HepG2 (cell line): ENCODE results near the gene PALM3. TPM values are rescaled to one million over a fixed set of nuclear protein-coding genes. Genes with fewer than 3 reads are reported as not detected.

Experiments
- ADNP ChIP-seq: sonication (generic); formaldehyde crosslinking; IDR thresholded peaks from 2 replicates; pipeline ENCODE4 v1.4.0; 2020; ENCODE audit warnings: missing genetic modification reagents
- AKAP8 ChIP-seq: sonication (generic); formaldehyde crosslinking; IDR thresholded peaks from 2 replicates; pipeline ENCODE4 v1.5.1; 2020; ENCODE audit warnings: mild to moderate bottlenecking, missing genetic modification reagents
- ARHGAP35 ChIP-seq: sonication (generic); formaldehyde crosslinking; IDR thresholded peaks from 2 replicates; pipeline ENCODE4 v1.9.0; 2022; ENCODE audit warnings: mild to moderate bottlenecking, inconsistent platforms, moderate library complexity, missing genetic modification reagents, borderline replicate concordance
- CENPX ChIP-seq: sonication (generic); formaldehyde crosslinking; IDR thresholded peaks from 2 replicates; pipeline ENCODE4 v1.9.0; 2021; ENCODE audit warnings: mild to moderate bottlenecking, missing genetic modification reagents, moderate library complexity
- EZH2 ChIP-seq: conservative IDR thresholded peaks from 2 replicates; pipeline ENCODE4 v1.6.1; 2012; ENCODE audit warnings: mild to moderate bottlenecking, low read depth, low read length, moderate library complexity
- GTF3A ChIP-seq: sonication (generic); formaldehyde crosslinking; conservative IDR thresholded peaks from 2 replicates; pipeline ENCODE4 v1.4.0; 2020; ENCODE audit warnings: mild to moderate bottlenecking, missing genetic modification reagents
- KDM5B ChIP-seq: sonication (generic); formaldehyde crosslinking; IDR thresholded peaks from 2 replicates; pipeline ENCODE4 v1.4.0; 2020; ENCODE audit warnings: missing genetic modification reagents, mild to moderate bottlenecking, borderline replicate concordance
- SP4 ChIP-seq: sonication (generic); formaldehyde crosslinking; IDR thresholded peaks from 2 replicates; pipeline ENCODE4 v1.8.1; 2023; ENCODE audit warnings: mild to moderate bottlenecking, missing genetic modification reagents
- TFDP1 ChIP-seq: IDR thresholded peaks from 2 replicates; pipeline ENCODE4 v1.6.1; 2016; ENCODE audit warnings: missing compliant biosample characterization, missing genetic modification reagents, borderline replicate concordance
- ZNF160 ChIP-seq: sonication (generic); formaldehyde crosslinking; IDR thresholded peaks from 2 replicates; pipeline ENCODE4 v1.8.0; 2022; ENCODE audit warnings: mild to moderate bottlenecking, inconsistent platforms, missing genetic modification reagents
- ZNF264 ChIP-seq: sonication (generic); formaldehyde crosslinking; IDR thresholded peaks from 2 replicates; pipeline ENCODE4 v1.4.0; 2020; ENCODE audit warnings: missing genetic modification reagents
- ZNF781 ChIP-seq: sonication (generic); formaldehyde crosslinking; IDR thresholded peaks from 2 replicates; pipeline ENCODE4 v1.5.1; 2020; ENCODE audit warnings: borderline replicate concordance, mild to moderate bottlenecking, missing genetic modification reagents; ENCODE audit errors: not compliant biosample characterization
- polyA plus RNA-seq, 8 experiments: library from polyadenylated mRNA; depleted of rRNA in 3 of 8; stranded (reverse) in 7 of 8; unstranded in 1 of 8; fragments of >200 nt; fragmentation: Illumina TruSeq in 4 of 8; extraction: Trizol in 4 of 8; gene quantifications; 2 replicates each; pipeline versions ENCODE4 v1.2.1 to v1.2.3, GENCODE V29; 2011 to 2016; ENCODE audit warnings: low read depth in 4 of 8, missing spikeins in 1 of 8, mixed read lengths in 1 of 8; ENCODE audit not compliant: insufficient read depth in 1 of 8
- total RNA-seq, 5 experiments: library from RNA; depleted of rRNA; stranded (reverse); fragments of >200 nt; fragmentation: Illumina TruSeq; extraction: Trizol; gene quantifications; 2 replicates each; pipeline ENCODE4 v1.2.3, GENCODE V29; 2016; ENCODE audit warnings: low read depth in 1 of 5
- TF ChIP-seq, protein P1 (sequence below): sonication (generic); formaldehyde crosslinking; IDR thresholded peaks from 2 replicates; pipeline ENCODE4 v1.5.0; 2020; ENCODE audit warnings: mild to moderate bottlenecking, missing genetic modification reagents
- TF ChIP-seq, protein P2 (sequence below): sonication (generic); formaldehyde crosslinking; IDR thresholded peaks from 2 replicates; pipeline ENCODE4 v1.5.1; 2020; ENCODE audit warnings: mild to moderate bottlenecking, missing genetic modification reagents, borderline replicate concordance
- TF ChIP-seq, protein P3 (sequence below): sonication (generic); formaldehyde crosslinking; IDR thresholded peaks from 2 replicates; pipeline ENCODE4 v1.4.0; 2020; ENCODE audit warnings: mild to moderate bottlenecking, missing genetic modification reagents, borderline replicate concordance
- TF ChIP-seq, protein P4 (sequence below): sonication (generic); formaldehyde crosslinking; IDR thresholded peaks from 2 replicates; pipeline ENCODE4 v1.5.0; 2020; ENCODE audit warnings: mild to moderate bottlenecking, missing genetic modification reagents, moderate library complexity

The PALM3 gene
- total and polyA plus RNA-seq, 2 of the 13 experiments (the other 11 are each of a cell fraction or from before 2014, with no cell fraction given) = 0.79 to 2.4 TPM

GRCh38 chr19:14031719-14032480, 30.0 kb downstream of the PALM3 start, which contains the start of gene IL27RA (continued):
- TF ChIP-seq ZNF160 (CRISPR knock-in tag) = peak; percentile 55; the same call in 1 of the 2 replicates
- peak; percentile 48; the same call in 1 of the 2 replicates for TF ChIP-seq TFDP1 (CRISPR knock-in tag)
- TF ChIP-seq KDM5B = peak; percentile 79; the same call in 1 of the 2 replicates
- TF ChIP-seq, protein P1, sequence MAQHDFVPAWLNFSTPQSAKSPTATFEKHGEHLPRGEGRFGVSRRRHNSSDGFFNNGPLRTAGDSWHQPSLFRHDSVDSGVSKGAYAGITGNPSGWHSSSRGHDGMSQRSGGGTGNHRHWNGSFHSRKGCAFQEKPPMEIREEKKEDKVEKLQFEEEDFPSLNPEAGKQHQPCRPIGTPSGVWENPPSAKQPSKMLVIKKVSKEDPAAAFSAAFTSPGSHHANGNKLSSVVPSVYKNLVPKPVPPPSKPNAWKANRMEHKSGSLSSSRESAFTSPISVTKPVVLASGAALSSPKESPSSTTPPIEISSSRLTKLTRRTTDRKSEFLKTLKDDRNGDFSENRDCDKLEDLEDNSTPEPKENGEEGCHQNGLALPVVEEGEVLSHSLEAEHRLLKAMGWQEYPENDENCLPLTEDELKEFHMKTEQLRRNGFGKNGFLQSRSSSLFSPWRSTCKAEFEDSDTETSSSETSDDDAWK (CRISPR knock-in tag) = no peak
- TF ChIP-seq AKAP8 (CRISPR knock-in tag) = peak; percentile 37; the same call in 1 of the 2 replicates
- no peak for TF ChIP-seq ZNF264 (CRISPR knock-in tag)
- TF ChIP-seq SP4 (CRISPR knock-in tag) = peak; percentile 45; the same call in 1 of the 2 replicates
- TF ChIP-seq, protein P2, sequence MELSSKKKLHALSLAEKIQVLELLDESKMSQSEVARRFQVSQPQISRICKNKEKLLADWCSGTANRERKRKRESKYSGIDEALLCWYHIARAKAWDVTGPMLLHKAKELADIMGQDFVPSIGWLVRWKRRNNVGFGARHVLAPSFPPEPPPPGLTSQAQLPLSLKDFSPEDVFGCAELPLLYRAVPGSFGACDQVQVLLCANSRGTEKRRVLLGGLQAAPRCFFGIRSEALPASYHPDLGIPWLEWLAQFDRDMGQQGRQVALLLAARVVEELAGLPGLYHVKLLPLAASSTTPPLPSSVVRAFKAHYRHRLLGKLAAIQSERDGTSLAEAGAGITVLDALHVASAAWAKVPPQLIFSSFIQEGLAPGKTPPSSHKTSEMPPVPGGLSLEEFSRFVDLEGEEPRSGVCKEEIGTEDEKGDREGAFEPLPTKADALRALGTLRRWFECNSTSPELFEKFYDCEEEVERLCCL = no peak; the same call in 1 of the 2 replicates
- 0 out of 2 replicates have a peak, but pooled peaks have one; percentile 71 for TF ChIP-seq ARHGAP35 (CRISPR knock-in tag)
- TF ChIP-seq ZNF781 = peak; percentile 68
- TF ChIP-seq ADNP (CRISPR knock-in tag) = no peak
- TF ChIP-seq GTF3A (CRISPR knock-in tag) = no peak
- TF ChIP-seq, protein P3, sequence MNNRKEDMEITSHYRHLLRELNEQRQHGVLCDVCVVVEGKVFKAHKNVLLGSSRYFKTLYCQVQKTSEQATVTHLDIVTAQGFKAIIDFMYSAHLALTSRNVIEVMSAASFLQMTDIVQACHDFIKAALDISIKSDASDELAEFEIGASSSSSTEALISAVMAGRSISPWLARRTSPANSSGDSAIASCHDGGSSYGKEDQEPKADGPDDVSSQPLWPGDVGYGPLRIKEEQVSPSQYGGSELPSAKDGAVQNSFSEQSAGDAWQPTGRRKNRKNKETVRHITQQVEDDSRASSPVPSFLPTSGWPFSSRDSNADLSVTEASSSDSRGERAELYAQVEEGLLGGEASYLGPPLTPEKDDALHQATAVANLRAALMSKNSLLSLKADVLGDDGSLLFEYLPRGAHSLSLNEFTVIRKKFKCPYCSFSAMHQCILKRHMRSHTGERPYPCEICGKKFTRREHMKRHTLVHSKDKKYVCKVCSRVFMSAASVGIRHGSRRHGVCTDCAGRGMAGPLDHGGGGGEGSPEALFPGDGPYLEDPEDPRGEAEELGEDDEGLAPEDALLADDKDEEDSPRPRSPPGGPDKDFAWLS = peak; percentile 96
- TF ChIP-seq CENPX (CRISPR knock-in tag) = no peak
- no peak for TF ChIP-seq EZH2
- TF ChIP-seq, protein P4, sequence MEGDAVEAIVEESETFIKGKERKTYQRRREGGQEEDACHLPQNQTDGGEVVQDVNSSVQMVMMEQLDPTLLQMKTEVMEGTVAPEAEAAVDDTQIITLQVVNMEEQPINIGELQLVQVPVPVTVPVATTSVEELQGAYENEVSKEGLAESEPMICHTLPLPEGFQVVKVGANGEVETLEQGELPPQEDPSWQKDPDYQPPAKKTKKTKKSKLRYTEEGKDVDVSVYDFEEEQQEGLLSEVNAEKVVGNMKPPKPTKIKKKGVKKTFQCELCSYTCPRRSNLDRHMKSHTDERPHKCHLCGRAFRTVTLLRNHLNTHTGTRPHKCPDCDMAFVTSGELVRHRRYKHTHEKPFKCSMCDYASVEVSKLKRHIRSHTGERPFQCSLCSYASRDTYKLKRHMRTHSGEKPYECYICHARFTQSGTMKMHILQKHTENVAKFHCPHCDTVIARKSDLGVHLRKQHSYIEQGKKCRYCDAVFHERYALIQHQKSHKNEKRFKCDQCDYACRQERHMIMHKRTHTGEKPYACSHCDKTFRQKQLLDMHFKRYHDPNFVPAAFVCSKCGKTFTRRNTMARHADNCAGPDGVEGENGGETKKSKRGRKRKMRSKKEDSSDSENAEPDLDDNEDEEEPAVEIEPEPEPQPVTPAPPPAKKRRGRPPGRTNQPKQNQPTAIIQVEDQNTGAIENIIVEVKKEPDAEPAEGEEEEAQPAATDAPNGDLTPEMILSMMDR (CRISPR knock-in tag) = peak; percentile 85
